HG03575 (cell line): ENCODE data around the gene ATP11C.
"Not testable (repeated sequence)": the region's sequence is repeated elsewhere in the genome, so short reads cannot be mapped to it uniquely, and the experiment has no call there.

Source experiments
- ATAC-seq: cut with Tn5 transposase; IDR thresholded peaks from one replicate; pipeline ENCODE4 v1.9.1; 2021; ENCODE audit not compliant: unreplicated experiment, insufficient number of reproducible peaks, low FRiP score; ENCODE audit errors: extremely low read depth

ATP11C gene

DNA sequence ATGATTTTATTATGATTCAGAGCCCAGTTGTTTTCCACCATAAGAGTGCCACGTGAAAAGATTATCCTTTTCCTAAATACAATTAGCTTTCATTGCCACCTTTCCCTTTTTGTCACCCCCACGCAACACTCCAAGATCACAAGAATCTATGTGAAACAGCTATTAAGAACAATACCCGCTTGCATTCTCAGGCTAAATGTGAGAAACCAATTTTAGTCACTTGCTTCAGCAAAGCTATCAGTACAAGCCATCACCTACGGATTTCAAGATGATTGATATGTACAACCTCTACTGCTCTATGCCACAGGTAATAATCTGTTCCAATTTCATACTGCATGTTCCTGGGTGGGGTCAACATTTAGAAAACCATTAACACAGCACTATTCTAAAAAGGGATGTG is 2.5 kb downstream of the ATP11C start:
- ATAC-seq, result no peak

DNA sequence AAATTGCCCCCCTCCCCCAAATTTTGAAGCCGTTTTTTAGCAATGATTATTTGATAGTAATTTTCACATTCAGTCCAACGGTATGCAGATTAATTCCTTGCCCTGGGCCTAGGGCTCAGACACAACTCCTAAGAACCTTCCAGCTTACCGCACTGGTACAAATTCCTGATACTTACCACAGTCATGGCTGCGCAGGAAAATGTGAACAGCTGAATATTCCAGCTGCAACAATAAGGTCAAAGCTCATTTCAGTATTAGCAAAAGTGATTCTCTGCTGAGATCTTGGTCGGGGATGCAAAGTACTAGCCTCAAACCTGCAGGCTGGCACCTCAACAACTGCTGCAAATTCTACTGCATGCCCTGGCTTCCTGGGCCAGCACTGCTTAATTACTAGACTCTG is 3.0 kb downstream of the ATP11C start:
- no peak for ATAC-seq

DNA sequence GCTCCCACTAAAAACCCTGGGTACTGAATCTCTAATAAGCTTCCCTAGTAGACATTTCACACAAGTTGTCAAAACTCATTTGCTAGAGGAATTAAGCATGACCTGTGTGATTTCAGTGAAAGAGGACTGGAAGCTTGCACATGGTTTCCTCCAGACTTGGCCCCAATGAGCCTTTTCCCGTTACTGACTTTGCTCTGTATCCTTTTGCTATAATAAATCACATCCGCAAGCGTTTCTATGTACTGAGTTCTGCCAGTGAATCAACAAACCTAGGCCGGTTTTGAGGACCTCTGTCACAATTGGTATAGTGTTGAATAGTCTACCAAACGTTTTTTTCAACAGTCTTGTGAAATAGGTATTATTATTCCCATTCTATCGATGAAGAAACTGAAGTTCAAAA is 8.2 kb downstream of the ATP11C start:
- no peak for ATAC-seq

DNA sequence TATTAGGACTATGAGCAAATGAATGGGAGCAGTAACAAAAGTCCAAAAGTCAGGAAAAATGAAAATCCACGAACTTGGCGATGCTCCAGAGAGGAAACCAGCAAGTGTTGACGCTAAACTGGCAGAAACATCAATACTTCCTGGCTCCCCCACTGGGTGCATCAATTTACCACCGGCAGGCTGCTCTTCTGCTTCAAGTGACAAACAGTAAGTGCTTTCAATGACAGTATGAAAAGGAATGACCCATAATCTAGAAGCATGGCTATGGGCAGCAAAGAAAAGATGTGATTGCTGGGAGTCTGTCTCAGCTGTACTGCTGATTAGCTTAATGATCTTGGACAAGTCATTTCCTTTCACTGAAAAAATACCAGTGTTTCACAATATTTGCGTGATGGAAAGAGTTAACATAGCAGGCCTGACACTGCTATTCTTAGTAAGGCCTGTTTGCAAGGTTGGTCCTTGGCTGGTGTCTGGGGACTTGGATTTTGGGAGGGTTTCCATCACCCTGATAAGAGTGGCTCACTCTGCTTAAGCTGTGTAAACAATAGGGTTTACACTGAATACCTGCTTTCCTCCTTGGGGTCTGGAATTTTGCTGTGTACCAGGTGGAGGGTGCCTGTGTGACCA is 8.7 kb downstream of the ATP11C start:
- ATAC-seq, result no peak

DNA sequence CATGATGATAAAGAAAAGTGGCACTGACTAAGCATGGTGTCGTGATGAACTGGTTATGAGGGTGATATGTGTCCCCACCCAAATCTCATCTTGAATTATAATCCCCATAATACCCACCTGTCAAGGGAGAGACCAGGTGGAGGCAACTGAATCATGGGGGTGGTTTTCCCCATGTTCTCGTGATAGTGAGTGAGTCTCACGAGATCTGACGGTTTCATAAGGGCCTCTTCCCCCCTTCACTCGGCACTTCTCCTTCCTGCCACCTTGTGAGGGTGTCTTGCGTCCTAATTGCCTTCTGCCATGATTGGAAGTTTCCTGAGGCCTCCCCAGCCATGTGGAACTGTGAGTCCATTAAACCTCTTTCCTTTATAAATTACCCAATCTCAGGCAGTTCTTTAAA is 11.7 kb downstream of the ATP11C start:
- ATAC-seq, result not testable (repeated sequence)

DNA sequence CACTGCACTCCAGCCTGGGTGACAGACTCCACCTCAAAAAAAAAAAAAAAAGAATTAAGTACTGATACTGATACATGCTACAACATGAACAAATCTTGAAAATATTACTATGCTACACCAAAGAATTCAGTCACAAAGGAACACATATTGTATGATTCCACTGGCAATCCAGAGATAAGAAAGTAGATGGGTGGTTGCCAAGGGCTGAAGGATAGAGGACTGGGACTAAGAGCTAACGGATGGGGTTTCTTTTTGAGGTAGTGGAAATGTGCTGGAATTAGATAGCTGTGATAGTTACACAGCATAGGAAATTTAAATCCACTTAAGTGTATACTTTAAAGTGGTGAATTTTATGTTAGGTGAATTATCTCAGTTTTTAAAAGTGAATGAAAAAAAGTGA is 12.5 kb downstream of the ATP11C start:
- ATAC-seq, result no peak

DNA sequence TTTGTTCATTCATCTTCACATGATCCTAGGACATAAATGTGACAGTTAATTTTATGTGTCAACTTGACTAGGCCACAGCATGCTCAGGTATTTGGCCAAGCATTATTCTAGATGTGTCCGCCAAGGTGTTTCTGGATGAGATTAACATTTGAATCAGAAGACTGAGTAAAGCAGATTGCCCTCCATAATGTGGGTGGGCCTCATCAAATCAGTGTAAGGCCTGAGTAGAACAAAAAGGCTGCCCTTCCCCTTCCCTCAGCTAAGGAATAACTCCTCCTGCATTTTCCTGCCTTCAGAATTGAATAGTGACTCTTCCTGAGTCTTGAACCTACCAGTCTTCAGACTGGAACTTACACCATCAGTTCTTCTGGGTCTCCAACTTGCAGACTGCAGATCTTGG is 18.4 kb downstream of the ATP11C start:
- no peak for ATAC-seq

- no peak for ATAC-seq
Observed at GRCh38 chrX:139909712-139910111, 23.1 kb downstream of the ATP11C start.

DNA sequence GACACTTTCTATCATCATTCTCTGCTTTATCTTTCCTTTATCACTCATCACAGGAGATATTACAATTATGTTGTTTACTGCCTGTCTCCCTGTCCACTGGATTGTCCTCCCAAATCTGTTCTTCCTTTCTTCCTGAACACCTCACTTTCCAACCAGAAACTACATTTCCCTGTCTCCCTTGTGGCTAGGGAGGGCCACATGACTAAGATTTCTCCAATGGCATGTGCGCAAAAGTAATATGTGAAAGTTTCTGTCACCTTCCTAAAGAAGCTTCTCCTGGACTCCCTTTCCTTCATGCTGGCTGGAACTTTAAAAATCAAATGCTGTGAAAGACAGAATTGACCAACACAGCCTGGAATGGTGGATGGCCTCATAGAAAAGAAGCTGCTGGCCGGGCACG is 25.8 kb downstream of the ATP11C start:
- ATAC-seq, result no peak

DNA sequence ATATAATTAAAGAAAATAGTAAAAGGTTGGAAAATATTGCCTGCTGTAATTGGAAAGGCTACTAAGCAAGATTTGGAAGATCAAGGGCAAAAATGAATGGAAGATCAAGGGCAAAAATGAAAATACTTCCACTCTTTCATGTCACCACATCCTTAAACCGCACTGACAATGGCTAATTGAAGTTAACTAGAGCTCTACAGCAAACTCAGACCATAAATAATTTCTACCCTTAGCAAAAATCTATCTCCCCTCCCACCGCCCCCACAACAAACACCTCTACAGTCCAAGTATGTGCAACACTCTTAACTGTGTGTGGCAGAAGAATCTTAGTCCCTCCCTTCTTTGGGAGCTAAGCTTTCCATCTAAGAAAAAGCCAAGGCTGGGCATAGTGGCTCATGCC is 27.1 kb downstream of the ATP11C start:
- ATAC-seq, result no peak

- no peak for ATAC-seq
Observed at GRCh38 chrX:139905051-139905450, 27.8 kb downstream of the ATP11C start.

- no peak for ATAC-seq
Observed at GRCh38 chrX:139903210-139903609, 29.6 kb downstream of the ATP11C start.

DNA sequence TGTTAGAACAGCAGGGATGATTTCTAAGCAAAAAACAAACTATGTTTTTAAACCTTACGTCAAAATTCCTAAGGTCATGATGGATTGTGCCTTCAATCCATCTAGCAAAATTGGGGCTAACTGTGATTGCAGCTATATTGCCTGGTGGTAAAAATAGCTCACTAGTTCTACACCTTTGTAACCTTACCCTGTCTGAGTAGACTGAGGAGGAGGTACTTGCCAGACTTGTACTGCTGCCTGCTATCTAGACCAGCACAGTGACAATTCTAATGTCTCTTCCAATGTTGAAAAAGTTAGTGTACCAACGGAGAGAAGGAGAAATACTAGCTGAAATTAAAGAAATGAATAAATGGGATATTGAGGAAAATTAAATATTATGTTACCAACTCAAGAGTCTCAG is 30.3 kb downstream of the ATP11C start:
- ATAC-seq, result no peak

GRCh38 chrX:139898334-139898733 is 34.5 kb downstream of the ATP11C start:
- no peak for ATAC-seq

GRCh38 chrX:139892512-139892911 is 40.3 kb downstream of the ATP11C start:
- ATAC-seq, result peak; percentile 42

DNA sequence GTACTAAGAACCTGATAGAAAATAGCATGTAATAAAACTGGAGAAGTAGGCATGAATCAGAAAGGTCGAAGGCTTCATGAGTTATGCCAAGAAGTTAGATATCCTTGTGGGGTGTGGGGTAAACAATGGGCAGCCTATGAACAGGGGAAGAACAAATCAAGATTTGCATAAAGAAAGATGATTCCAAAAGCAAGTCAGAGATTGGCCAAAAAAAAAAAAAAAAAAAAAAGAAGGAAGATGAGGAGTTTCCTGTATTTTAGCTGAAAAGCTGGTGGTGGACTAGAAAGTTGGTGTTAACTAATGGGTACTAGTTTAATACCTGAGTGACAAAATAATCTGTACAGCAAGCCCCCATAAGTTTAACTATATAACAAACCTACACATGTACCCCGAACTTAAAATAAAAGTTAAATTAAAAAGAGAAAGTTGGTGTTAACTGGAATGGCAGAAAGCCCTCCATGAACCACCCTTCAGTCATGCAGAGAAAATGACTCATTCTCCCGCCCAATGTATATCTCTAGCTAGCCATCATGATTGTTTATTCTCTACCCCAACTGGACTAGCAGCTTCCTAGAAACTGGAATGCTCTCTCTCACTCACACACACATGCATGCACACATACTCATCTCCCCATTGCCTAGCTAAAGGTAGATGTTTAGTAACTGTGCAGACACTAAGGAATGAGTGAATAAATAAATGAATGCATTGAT is 41.7 kb downstream of the ATP11C start:
- ATAC-seq, result no peak

DNA sequence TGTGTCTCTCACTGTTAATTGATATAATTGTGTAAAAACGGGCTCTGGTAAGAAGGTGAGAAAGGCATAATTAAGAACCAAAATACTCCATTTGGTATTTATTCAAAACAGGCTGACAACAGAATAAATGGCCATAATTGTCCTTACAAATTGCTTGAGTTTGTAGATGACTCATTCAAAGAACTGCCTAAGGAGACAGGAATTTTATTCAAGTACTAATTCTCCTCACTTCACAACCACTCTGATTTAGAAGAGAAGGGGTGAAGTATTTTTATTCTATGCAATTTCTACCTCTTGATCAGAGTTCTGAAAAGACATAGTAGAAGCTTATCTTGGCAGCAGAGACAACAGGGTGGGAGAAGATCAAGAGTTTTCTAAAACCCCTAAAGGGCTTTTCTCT is 43.1 kb downstream of the ATP11C start:
- no peak for ATAC-seq

- ATAC-seq, result no peak
Observed at GRCh38 chrX:139883984-139884383, 48.9 kb downstream of the ATP11C start.

GRCh38 chrX:139882299-139882698 is 50.6 kb downstream of the ATP11C start:
- ATAC-seq, result no peak

DNA sequence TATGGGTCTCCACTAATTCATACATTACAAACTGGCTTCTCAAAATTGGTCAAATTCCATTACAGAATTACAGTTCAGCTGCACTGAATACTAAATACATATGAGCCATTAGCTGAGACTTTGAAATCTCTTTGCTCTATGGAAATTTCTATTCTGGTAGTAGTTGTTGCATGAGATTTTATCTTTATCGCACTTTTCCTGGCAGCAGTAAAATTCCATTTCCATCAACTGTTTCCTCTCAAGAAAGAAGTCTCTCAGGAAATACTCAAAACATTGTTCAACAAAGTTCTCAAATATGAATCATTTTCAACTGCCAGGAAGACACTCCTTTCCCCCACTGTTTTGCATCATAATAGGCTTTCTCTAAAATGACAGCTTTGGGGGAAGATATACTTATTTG is 51.3 kb downstream of the ATP11C start:
- no peak for ATAC-seq

DNA sequence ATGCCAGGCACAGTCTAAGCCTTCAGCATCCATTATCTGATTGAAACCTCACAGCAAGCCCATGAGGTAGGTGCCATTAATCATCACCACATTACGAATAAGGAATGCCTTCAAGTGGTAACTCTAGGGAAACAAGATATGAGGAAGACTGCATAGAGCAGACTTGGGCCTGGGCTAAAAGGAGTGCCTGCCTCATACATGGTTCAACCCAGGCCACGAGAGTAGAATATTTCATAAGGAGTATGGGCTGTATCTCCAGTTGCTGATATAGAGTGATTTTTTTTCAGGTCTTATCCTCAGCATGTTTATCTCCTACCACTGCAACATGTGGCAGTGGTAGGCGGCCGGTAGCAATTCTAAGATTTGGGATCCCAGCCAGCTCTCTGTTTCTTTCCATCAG is 51.7 kb downstream of the ATP11C start:
- no peak for ATAC-seq
